AG09309 (cell line): ENCODE results near the gene SEC22A.

Experiments
- DNase-seq: peaks from one replicate; pipeline ENCODE4 v3.0.0-alpha.2; 2010; ENCODE audit warnings: low read depth
- H3K4me3 ChIP-seq: 2 replicates; pipeline ENCODE4 v1.5.1; 2011; ENCODE audit warnings: mild to moderate bottlenecking, low read depth, low read length, moderate library complexity; ENCODE audit not compliant: control insufficient read depth
- TF ChIP-seq, protein P1 (sequence below): IDR thresholded peaks from 2 replicates; pipeline ENCODE4 v1.5.1; 2011; ENCODE audit warnings: mild to moderate bottlenecking, low read depth, low read length, inconsistent platforms; ENCODE audit not compliant: insufficient read depth, control insufficient read depth; ENCODE audit errors: missing control alignments

The SEC22A gene

DNA sequence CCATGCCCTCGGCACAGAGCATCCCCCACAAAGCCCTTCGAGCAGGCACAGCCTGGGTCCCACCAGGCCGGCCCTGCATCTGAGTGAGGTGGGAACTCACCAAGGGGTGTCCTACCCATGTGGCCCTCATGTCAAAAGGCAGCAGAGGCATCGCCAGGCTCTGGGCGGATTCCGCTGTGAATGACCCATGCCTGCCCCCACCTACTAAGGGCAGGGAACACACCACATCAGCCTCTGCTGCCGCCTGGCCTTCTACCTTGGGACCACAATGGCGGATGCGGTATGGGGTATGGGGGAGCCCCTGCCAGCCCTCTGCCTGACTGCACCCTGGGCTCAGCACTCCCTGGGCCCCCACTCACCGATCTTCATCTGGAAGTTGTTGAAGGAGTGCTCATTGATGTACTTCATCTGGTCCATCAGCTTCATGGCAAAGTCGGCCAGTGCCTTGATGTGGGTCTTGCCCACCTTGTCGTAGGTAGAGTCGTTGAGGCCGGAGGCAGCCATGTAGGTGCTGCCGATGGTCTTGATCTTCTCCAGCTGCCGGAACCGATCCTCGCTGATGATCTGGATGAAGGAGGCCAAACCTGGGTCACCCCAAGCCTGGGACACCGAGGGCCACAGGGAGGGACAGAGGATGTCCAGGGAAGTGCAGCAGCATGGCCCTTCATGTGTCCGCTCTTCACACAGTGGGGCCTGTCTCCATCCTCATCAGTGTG is 87.8 kb downstream of the SEC22A start:
- TF ChIP-seq, protein P1, sequence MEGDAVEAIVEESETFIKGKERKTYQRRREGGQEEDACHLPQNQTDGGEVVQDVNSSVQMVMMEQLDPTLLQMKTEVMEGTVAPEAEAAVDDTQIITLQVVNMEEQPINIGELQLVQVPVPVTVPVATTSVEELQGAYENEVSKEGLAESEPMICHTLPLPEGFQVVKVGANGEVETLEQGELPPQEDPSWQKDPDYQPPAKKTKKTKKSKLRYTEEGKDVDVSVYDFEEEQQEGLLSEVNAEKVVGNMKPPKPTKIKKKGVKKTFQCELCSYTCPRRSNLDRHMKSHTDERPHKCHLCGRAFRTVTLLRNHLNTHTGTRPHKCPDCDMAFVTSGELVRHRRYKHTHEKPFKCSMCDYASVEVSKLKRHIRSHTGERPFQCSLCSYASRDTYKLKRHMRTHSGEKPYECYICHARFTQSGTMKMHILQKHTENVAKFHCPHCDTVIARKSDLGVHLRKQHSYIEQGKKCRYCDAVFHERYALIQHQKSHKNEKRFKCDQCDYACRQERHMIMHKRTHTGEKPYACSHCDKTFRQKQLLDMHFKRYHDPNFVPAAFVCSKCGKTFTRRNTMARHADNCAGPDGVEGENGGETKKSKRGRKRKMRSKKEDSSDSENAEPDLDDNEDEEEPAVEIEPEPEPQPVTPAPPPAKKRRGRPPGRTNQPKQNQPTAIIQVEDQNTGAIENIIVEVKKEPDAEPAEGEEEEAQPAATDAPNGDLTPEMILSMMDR, result no peak
- no peak for DNase-seq
- no peak overlapping the region for H3K4me3 ChIP-seq

DNA sequence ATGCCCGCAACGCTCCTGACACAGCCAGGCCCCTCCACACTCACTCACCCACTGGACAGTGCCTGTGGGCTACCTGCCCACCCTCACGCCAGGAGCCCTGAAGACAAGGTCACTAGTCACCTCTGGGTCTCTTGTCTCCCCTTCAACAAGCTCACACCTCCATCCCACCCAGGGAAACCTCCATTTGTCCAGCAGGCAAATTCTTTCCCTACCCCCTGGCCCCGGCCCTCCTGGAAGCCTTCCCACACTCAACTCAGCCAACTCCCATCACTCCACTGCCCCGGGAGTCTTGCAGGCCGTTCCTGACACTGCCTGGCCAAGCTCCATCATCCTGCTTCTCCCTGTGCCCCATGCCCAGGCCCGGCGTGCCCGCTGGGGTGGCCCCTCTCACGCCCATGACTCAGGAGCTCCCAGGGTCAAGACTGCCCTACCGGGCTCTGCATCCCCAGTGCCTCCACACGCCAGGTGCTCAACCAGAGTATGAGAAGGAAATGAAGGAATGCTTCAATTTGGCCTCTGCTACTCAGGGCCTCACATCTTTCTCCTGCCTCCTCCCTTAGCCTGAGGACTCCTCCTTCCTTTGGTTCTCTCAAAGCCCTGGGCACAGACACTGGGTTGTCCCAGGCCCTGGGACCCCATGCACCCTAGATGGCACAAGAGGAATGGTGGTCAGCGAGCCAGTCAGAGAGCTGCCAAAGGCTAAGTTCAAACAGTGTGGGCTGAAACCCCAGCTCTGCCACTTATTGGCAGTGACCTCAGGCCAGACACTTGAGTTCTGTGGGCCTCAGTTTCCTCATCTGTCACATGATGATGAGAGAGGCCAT is 88.6 kb downstream of the SEC22A start:
- no peak for DNase-seq
- TF ChIP-seq, protein P1, result no peak
- H3K4me3 ChIP-seq, result no peak overlapping the region

DNA sequence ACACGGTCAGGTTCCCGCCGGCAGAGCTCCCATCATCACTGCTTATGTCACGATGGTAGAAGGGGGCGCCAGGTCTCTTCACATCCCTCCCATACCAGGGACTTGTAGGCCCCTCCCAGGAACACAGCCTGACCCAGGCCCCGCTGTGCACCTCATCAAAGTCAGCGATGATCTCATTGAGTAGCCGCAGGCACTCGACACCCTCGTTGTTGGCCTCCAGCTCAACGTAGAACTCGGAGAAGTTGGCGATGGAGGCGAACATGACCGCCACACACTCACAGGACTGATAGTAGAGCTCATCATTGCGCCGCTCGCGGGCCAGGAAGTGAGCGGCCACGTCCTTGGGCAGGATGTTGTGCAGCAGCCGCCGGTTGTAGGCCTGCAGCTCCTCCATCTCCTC is 89.2 kb downstream of the SEC22A start:
- TF ChIP-seq, protein P1, result no peak
- no peak for DNase-seq
- no peak overlapping the region for H3K4me3 ChIP-seq

DNA sequence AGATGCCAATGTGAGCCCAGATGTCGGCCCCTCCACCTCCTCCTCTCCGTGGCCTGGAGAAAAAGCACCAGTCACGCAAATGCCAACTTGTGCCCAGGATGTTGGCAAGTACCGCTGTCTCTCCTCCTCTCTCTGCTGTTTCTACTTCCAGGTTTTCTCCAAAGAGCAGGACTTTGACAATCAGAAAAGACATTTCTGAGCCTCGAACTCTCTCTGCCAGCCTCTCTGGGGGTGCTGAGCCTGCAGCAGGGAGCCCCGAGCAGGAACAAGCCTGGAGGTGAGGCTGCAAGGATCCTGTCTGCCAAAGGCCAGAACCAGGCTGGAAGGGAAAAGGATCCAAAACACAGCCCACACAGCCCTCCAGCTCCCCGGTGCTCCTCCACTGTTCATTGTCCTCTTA is 89.7 kb downstream of the SEC22A start:
- no peak overlapping the region for H3K4me3 ChIP-seq
- no peak for DNase-seq
- TF ChIP-seq, protein P1, result no peak

GRCh38 chr3:123292321-123293310 is 90.9 kb downstream of the SEC22A start:
- TF ChIP-seq, protein P1, result no peak
- no peak overlapping the region for H3K4me3 ChIP-seq
- no peak for DNase-seq

DNA sequence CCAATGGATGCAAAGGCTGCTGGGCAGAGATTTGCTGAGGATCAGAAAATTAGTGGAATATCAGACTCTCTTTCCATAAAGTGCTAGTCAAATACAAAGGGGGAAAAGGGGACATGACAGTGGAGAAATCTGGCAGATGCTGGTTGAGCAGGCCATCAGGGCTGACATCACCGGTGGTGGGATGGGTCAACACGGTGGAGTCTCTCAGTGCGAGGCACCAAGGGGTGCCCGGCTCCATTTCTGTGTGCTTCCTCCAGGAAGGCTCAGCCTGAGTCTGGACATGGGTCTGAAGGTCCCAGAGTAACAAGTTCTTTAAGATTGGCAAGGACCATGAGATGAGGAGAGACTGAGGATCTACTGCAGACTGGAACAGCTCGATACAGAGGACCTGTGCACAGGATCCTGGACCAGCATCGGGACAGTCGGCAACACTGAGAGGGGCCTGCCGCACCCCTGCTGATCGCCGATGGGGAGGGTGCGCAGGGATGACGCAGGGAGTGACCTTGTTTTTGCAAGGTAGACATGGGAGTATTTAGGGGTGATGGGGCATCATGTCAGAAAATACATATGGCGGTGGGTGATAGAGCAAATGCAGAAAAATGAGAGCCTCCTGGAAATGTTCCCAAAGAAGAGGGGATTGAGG is 92.7 kb downstream of the SEC22A start:
- no peak for DNase-seq
- TF ChIP-seq, protein P1, result no peak
- no peak overlapping the region for H3K4me3 ChIP-seq
